ENCODE results near the gene THEMIS. TPM values are rescaled to one million over a fixed set of nuclear protein-coding genes. Genes with fewer than 3 reads are reported as not detected.
"Not testable (repeated sequence)": the region's sequence is repeated elsewhere in the genome, so short reads cannot be mapped to it uniquely, and the experiment has no call there.

Gene THEMIS
- total and polyA plus RNA-seq, 8 donors, result 0.05 to 0.70 (median 0.28) TPM; not detected in 1

GRCh38 chr6:127893541-127893940 lies 7.3 kb downstream of the THEMIS start:
- WGBS, 2 donors, result 79 to 81% methylated on average over 6 of the region's 6 CpGs
- ATAC-seq (no peak), FAIRE-seq (no peak), DNase-seq (no peak)
- intact Hi-C loops (cut with DNase I), result no loop called here
- no peak overlapping the region for H3K4me3 ChIP-seq
- no peak for TF ChIP-seq CTCF (IDR thresholded peaks at IDR 0.05)
- no peaks in the 10 kb centered on the region for H3K36me3 ChIP-seq
- H3K27me3 ChIP-seq, result no peaks in the 10 kb centered on the region
- H3K4me1 ChIP-seq, result no peaks in the 10 kb centered on the region
- H3K27ac ChIP-seq, result no peak overlapping the region
- no peaks in the 10 kb centered on the region for H3K9me3 ChIP-seq

GRCh38 chr6:127891731-127892326 lies 9.0 kb downstream of the THEMIS start:
- FAIRE-seq, result no peak
- H3K9me3 ChIP-seq, result no peaks in the 10 kb centered on the region
- WGBS, 2 donors, result 73 to 85% methylated on average over 3 of the region's 3 CpGs
- ATAC-seq, result no peak
- DNase-seq, result no peak
- intact Hi-C loops (cut with DNase I), result no loop called here
- H3K4me1 ChIP-seq, result no peaks in the 10 kb centered on the region
- no peak overlapping the region for H3K27ac ChIP-seq
- no peaks in the 10 kb centered on the region for H3K36me3 ChIP-seq
- H3K4me3 ChIP-seq, result no peak overlapping the region
- no peak for TF ChIP-seq CTCF (IDR thresholded peaks at IDR 0.05)
- no peaks in the 10 kb centered on the region for H3K27me3 ChIP-seq

- WGBS, 2 donors, result 68 to 74% methylated on average over 3 of the region's 3 CpGs
These were observed 14.3 kb downstream of the THEMIS start for GRCh38 chr6:127886603-127887002.

GRCh38 chr6:127884134-127884533 lies 16.7 kb downstream of the THEMIS start:
- Histone ChIP-seq H3K36me3 (no peaks in the 10 kb centered on the region), H3K9me3 (no peaks in the 10 kb centered on the region), H3K4me3 (no peak overlapping the region), H3K4me1 (no peaks in the 10 kb centered on the region), H3K27me3 (no peaks in the 10 kb centered on the region), H3K27ac (no peak overlapping the region)
- no peak for TF ChIP-seq CTCF (IDR thresholded peaks at IDR 0.05)
- intact Hi-C loops (cut with DNase I), result no loop called here
- no peak for FAIRE-seq
- no peak for DNase-seq
- ATAC-seq, result no peak

More at GRCh38 chr6:127886603-127887002, 14.3 kb downstream of the THEMIS start:
- DNase-seq (no peak), FAIRE-seq (no peak), ATAC-seq (no peak)
- no peaks in the 10 kb centered on the region for H3K9me3 ChIP-seq
- TF ChIP-seq CTCF (IDR thresholded peaks at IDR 0.05), result no peak
- no peak overlapping the region for H3K4me3 ChIP-seq
- H3K27me3 ChIP-seq, result no peaks in the 10 kb centered on the region
- H3K36me3 ChIP-seq, result no peaks in the 10 kb centered on the region
- no peaks in the 10 kb centered on the region for H3K4me1 ChIP-seq
- intact Hi-C loops (cut with DNase I), result no loop called here
- H3K27ac ChIP-seq, result no peak overlapping the region

GRCh38 chr6:127881949-127882348 lies 18.9 kb downstream of the THEMIS start:
- H3K4me3 ChIP-seq; H3K9me3 ChIP-seq; H3K27me3 ChIP-seq; intact Hi-C loops (cut with DNase I); H3K27ac ChIP-seq; H3K36me3 ChIP-seq; DNase-seq; H3K4me1 ChIP-seq; ATAC-seq; FAIRE-seq: not testable (repeated sequence)

Measured in pancreas (tissue), 10 donors.